ENCODE results near the gene GPR15LG. TPM values are rescaled to one million over a fixed set of nuclear protein-coding genes. Genes with fewer than 3 reads are reported as not detected.

GPR15LG gene
- total RNA-seq, 1 donor from 2014 or later: not detected

DNA sequence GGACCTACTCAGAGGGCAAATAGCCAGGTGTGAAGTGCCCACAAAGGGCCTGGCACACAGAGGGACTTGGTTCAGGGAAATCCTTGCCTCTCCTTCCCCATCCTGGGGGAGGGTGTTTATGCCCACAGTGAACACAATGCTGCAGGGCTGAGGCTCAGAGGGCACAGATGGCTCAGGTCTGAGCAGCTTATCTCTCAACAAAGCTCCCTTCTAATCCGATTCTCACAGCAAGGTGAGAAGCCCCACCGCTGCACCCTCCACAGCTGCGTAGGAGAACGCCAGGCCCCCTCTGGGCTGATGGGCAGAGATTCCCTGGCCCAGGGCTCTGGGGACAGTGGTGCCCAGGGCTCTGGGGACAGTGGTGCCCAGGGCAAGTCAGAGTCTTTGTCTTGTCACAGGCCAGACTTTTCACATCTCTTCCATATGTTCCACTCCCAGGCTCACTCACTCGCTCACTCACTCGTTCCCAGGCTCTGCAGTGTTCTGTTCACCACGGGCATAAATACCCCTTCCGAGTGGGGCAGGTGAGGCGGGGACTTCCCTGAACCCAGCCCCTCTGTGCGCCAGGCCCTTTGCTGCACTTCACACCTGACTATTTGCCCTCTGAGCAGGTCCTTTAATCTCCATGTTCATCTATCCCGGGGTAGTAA is 12.1 kb downstream of the GPR15LG start:
- Mint-ChIP-seq H3K4me1 (no peaks in the 10 kb centered on the region), H3K36me3 (no peaks in the 10 kb centered on the region), H3K9me3 (no peaks in the 10 kb centered on the region), H3K27ac (no peak overlapping the region), H3K4me3 (no peak overlapping the region), H3K27me3 (ENCODE audit: low read depth) (peaks cover 21% of the 10 kb centered on the region)
- DNase-seq (ENCODE audit: low spot score in 2 of 2, unreplicated experiment in 2 of 2): no peak
- TF ChIP-seq, protein P1, sequence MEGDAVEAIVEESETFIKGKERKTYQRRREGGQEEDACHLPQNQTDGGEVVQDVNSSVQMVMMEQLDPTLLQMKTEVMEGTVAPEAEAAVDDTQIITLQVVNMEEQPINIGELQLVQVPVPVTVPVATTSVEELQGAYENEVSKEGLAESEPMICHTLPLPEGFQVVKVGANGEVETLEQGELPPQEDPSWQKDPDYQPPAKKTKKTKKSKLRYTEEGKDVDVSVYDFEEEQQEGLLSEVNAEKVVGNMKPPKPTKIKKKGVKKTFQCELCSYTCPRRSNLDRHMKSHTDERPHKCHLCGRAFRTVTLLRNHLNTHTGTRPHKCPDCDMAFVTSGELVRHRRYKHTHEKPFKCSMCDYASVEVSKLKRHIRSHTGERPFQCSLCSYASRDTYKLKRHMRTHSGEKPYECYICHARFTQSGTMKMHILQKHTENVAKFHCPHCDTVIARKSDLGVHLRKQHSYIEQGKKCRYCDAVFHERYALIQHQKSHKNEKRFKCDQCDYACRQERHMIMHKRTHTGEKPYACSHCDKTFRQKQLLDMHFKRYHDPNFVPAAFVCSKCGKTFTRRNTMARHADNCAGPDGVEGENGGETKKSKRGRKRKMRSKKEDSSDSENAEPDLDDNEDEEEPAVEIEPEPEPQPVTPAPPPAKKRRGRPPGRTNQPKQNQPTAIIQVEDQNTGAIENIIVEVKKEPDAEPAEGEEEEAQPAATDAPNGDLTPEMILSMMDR (IDR thresholded peaks at IDR 0.05; ENCODE audit: unreplicated experiment): no peak

DNA sequence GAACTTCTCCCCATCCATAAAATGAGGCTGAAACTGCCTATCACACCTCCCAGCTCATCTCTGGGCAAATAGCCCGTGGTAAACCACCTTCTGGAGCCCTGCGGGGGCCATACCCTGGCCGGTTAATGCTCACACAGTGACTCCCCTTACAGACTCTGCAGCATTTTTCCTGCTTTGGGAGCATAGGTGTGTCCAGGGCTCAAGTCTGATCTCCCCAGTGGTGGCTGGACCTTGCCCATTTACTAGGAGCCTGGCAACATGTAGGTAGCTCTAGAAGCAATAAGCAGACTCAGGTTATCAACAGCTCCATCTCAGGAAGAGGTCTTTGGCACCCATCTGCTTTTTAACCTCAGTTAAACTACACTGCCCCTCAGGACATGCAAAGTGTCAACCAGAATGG is 15.2 kb downstream of the GPR15LG start:
- peaks cover 53% of the 10 kb centered on the region for H3K27me3 Mint-ChIP-seq (ENCODE audit: low read depth)
- no peak overlapping the region for H3K4me3 Mint-ChIP-seq
- no peak for DNase-seq (ENCODE audit: low spot score in 2 of 2, unreplicated experiment in 2 of 2)
- H3K4me1 Mint-ChIP-seq: no peaks in the 10 kb centered on the region
- no peak overlapping the region for H3K27ac Mint-ChIP-seq
- TF ChIP-seq, protein P1 (IDR thresholded peaks at IDR 0.05; ENCODE audit: unreplicated experiment): no peak
- H3K36me3 Mint-ChIP-seq: no peaks in the 10 kb centered on the region
- H3K9me3 Mint-ChIP-seq: no peaks in the 10 kb centered on the region

GRCh38 chr10:84190621-84191020 is 17.0 kb downstream of the GPR15LG start:
- H3K36me3 Mint-ChIP-seq: no peaks in the 10 kb centered on the region
- H3K4me3 Mint-ChIP-seq: no peak overlapping the region
- peaks cover 62% of the 10 kb centered on the region for H3K27me3 Mint-ChIP-seq (ENCODE audit: low read depth)
- no peak overlapping the region for H3K27ac Mint-ChIP-seq
- H3K4me1 Mint-ChIP-seq: no peaks in the 10 kb centered on the region
- H3K9me3 Mint-ChIP-seq: no peaks in the 10 kb centered on the region
- DNase-seq (ENCODE audit: low spot score in 2 of 2, unreplicated experiment in 2 of 2): no peak
- TF ChIP-seq, protein P1 (IDR thresholded peaks at IDR 0.05; ENCODE audit: unreplicated experiment): no peak

DNA sequence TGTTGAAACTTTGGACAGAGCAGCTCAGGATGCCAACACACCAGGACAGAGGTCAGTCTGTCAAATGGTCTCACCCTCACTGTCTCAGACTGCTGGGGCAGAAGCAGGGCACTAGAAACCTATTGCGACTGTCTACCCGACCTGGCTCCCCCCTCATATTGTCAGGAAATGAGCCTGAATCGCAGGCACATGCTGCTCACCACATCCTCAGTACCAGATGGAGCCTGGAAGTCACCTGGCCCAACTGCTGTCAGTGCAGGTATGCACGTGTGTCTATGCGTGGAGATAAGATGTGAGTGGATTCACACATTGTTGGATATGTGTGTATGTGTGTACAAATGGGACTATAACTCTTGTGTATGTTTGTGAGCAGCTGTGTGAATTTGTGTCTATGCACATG is 17.5 kb downstream of the GPR15LG start:
- H3K4me3 Mint-ChIP-seq: no peak overlapping the region
- TF ChIP-seq, protein P1 (IDR thresholded peaks at IDR 0.05; ENCODE audit: unreplicated experiment): no peak
- H3K27me3 Mint-ChIP-seq (ENCODE audit: low read depth): peaks cover 67% of the 10 kb centered on the region
- H3K4me1 Mint-ChIP-seq: no peaks in the 10 kb centered on the region
- no peak overlapping the region for H3K27ac Mint-ChIP-seq
- no peaks in the 10 kb centered on the region for H3K9me3 Mint-ChIP-seq
- DNase-seq (ENCODE audit: low spot score in 2 of 2, unreplicated experiment in 2 of 2): no peak
- H3K36me3 Mint-ChIP-seq: no peaks in the 10 kb centered on the region

DNA sequence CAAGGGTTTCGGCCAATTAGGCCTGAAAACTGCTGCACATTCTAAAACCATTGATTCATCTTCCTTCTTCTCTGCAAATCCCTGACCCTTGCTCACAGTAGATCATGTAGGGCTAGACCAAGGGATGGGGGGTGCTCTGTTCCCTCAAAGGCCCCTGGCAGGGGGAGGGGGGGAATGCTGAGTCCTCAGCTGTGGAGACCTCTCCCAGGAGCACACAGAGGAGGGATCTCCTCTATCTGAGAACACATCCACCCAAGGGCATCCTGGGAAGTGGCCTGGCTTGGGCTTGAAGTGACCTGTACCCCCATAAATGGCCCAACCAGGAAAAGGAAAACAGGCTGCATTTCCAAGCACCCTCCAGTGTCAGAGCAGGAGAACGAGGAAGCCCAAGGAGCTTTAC is 19.7 kb downstream of the GPR15LG start:
- no peak overlapping the region for H3K27ac Mint-ChIP-seq
- TF ChIP-seq, protein P1 (IDR thresholded peaks at IDR 0.05; ENCODE audit: unreplicated experiment): no peak
- H3K27me3 Mint-ChIP-seq (ENCODE audit: low read depth): peaks cover 90% of the 10 kb centered on the region
- no peak overlapping the region for H3K4me3 Mint-ChIP-seq
- H3K4me1 Mint-ChIP-seq: no peaks in the 10 kb centered on the region
- no peaks in the 10 kb centered on the region for H3K9me3 Mint-ChIP-seq
- H3K36me3 Mint-ChIP-seq: no peaks in the 10 kb centered on the region
- DNase-seq (ENCODE audit: low spot score in 2 of 2, unreplicated experiment in 2 of 2): no peak

Measured in mesothelial cell of epicardium (in vitro differentiated cells).